K562 (cell line): Measurements from ENCODE around the gene USB1. TPM values are rescaled to one million over a fixed set of nuclear protein-coding genes. Genes with fewer than 3 reads are reported as not detected.

Experiments used
- ARID3B ChIP-seq: fragments of 250-450 bp; sonication (Bioruptor Pico); IDR thresholded peaks from 2 replicates; pipeline ENCODE4 v1.4.0; 2020; ENCODE audit warnings: borderline replicate concordance
- BCOR ChIP-seq: fragments of 450-650 bp; IDR thresholded peaks from 2 replicates; pipeline ENCODE4 v1.6.1; 2016
- CCNT2 ChIP-seq: IDR thresholded peaks from 2 replicates; pipeline ENCODE4 v1.6.1; 2011; ENCODE audit warnings: borderline replicate concordance, low read depth, mild to moderate bottlenecking, moderate library complexity, mixed read lengths, low read length; ENCODE audit not compliant: insufficient read length; ENCODE audit errors: extremely low read depth
- DACH1 ChIP-seq: fragments of 450-650 bp; IDR thresholded peaks from 2 replicates; pipeline ENCODE4 v1.6.1; 2018; ENCODE audit not compliant: partially characterized antibody
- EGR1 ChIP-seq: fragments of 450-650 bp; conservative IDR thresholded peaks from 2 replicates; pipeline ENCODE4 v1.6.1; 2017; ENCODE audit warnings: mild to moderate bottlenecking
- ESRRA ChIP-seq: fragments of 450-650 bp; IDR thresholded peaks from 2 replicates; pipeline ENCODE4 v1.6.1; 2014; ENCODE audit warnings: low read depth, mild to moderate bottlenecking, moderate library complexity, borderline replicate concordance
- GTF2F1 ChIP-seq: IDR thresholded peaks from 2 replicates; pipeline ENCODE4 v1.6.1; 2011; ENCODE audit warnings: low read depth, low read length, improper control_type of control experiment
- IRF1 ChIP-seq: sonication (generic); formaldehyde crosslinking; IDR thresholded peaks from 2 replicates; pipeline ENCODE4 v1.8.0; 2022; ENCODE audit warnings: missing genetic modification reagents, mild to moderate bottlenecking, borderline replicate concordance
- MLLT1 ChIP-seq, 2 experiments: fragments of 450-650 bp; IDR thresholded peaks; 2 replicates each; pipeline ENCODE4 v1.6.1; 2016
- RBM22 ChIP-seq: fragments of 200-400 bp; formaldehyde crosslinking; IDR thresholded peaks from 2 replicates; pipeline ENCODE4 v1.6.1; 2018; ENCODE audit warnings: low read length, low read depth; ENCODE audit not compliant: poor library complexity, severe bottlenecking
- REST ChIP-seq, 2 experiments: fragments of 450-650 bp; formaldehyde crosslinking in 1 of 2; IDR thresholded peaks; 2 replicates each; pipeline versions ENCODE4 v1.4.0 to v1.6.1; 2014 to 2020; ENCODE audit warnings: mild to moderate bottlenecking in 2 of 2, borderline replicate concordance in 1 of 2, low read depth in 1 of 2
- SMAD4 ChIP-seq: fragments of 250-450 bp; sonication (Bioruptor Pico); conservative IDR thresholded peaks from 2 replicates; pipeline ENCODE4 v1.8.0; 2021; ENCODE audit warnings: inconsistent platforms, mild to moderate bottlenecking, moderate library complexity
- TBP ChIP-seq: optimal IDR thresholded peaks from 2 replicates; pipeline ENCODE3; 2011; ENCODE audit warnings: low read depth, low read length, improper control_type of control experiment
- TRIM24 ChIP-seq, 2 experiments: fragments of 450-650 bp; IDR thresholded peaks; 2 replicates each; pipeline ENCODE4 v1.6.1; 2016
- ZNF232 ChIP-seq: sonication (generic); formaldehyde crosslinking; IDR thresholded peaks from 2 replicates; pipeline ENCODE4 v1.8.0; 2022; ENCODE audit warnings: mild to moderate bottlenecking, missing genetic modification reagents
- polyA plus RNA-seq, 8 experiments: library from polyadenylated mRNA; depleted of rRNA in 4 of 8; stranded (reverse) in 5 of 8; unstranded in 3 of 8; fragments of >200 nt; fragmentation: Nextera tagmentation in 2 of 8; fragmentation: Illumina TruSeq in 1 of 8; extraction: Ambion mirVana in 2 of 8; extraction: Trizol in 1 of 8; gene quantifications; 2 replicates each; pipeline versions ENCODE4 v1.2.1 to v1.2.3, GENCODE V29; 2011 to 2014; ENCODE audit warnings: inconsistent platforms in 1 of 8, missing spikeins in 1 of 8
- total RNA-seq, 7 experiments: library from RNA; depleted of rRNA in 6 of 7; stranded (reverse); fragments of >200 nt in 6 of 7; fragmentation: Illumina TruSeq in 2 of 7; extraction: Trizol in 2 of 7; gene quantifications; 2 replicates each; pipeline versions ENCODE4 v1.2.1 to v1.2.3, GENCODE V29; 2011 to 2021; ENCODE audit warnings: low replicate concordance in 1 of 7

Gene USB1
- total and polyA plus RNA-seq, 9 of the 15 experiments (the other 6 are each of a cell fraction or from before 2014, with no cell fraction given): 11.6 to 73.6 (median 19.4) TPM

GRCh38 chr16:58025351-58026138, 24.3 kb downstream of the USB1 start, which contains the start of gene MMP15 (continued):
- TF ChIP-seq CCNT2 (peak; percentile 61), DACH1 (no peak), SMAD4 (no peak), TBP (peak; percentile 30), ARID3B (CRISPR knock-in tag) (no peak), REST (IDR thresholded peaks at IDR 0.05; ENCODE audit: borderline replicate concordance) (0 out of 2 replicates have a peak, but pooled peaks have one; percentile 14), REST (CRISPR knock-in tag; IDR thresholded peaks at IDR 0.05; ENCODE audit: low read depth) (no peak), MLLT1 (IDR thresholded peaks at IDR 0.05) (peak in 1 of 2 experiments; percentile 72; a peak in 1 of 4 replicates), EGR1 (peak; percentile 65; the same call in 1 of the 2 replicates), GTF2F1 (no peak), ZNF232 (CRISPR knock-in tag) (no peak), TRIM24 (IDR thresholded peaks at IDR 0.05) (peak in 1 of 2 experiments; percentile 34; a peak in 1 of 4 replicates), ESRRA (peak; percentile 61; the same call in 1 of the 2 replicates), IRF1 (CRISPR knock-in tag) (no peak), RBM22 (peak; percentile 35), BCOR (0 out of 2 replicates have a peak, but pooled peaks have one; percentile 48)
